ENCODE results near the gene ETDA. TPM values are rescaled to one million over a fixed set of nuclear protein-coding genes. Genes with fewer than 3 reads are reported as not detected.
A peak's percentile ranks its signal among the peaks of the same experiment; 100 is the strongest.

Gene ETDA
- total RNA-seq, 6 donors from 2014 or later, result not detected

- ATAC-seq (ENCODE audit: low FRiP score in 2 of 2), result no peak
- H3K4me3 ChIP-seq, result no peak overlapping the region
- H3K9me3 ChIP-seq, result peaks cover 37 to 79% (median 52%) of the 10 kb centered on the region in 4 donors
- DNase-seq, result no peak
- H3K27ac ChIP-seq, result no peak overlapping the region
- no peak for TF ChIP-seq POLR2A (IDR thresholded peaks at IDR 0.05)
- TF ChIP-seq POLR2AphosphoS5 (IDR thresholded peaks at IDR 0.05), result no peak
- no peak for TF ChIP-seq EP300 (IDR thresholded peaks at IDR 0.05)
- TF ChIP-seq CTCF (IDR thresholded peaks at IDR 0.05), result no peak
- H3K36me3 ChIP-seq, result peaks cover 0 to 10% (median 3%) of the 10 kb centered on the region in 4 donors
- WGBS, 2 donors, result 81 to 98% methylated on average over 2 of the region's 2 CpGs
- no peaks in the 10 kb centered on the region for H3K4me1 ChIP-seq
- H3K27me3 ChIP-seq, result no peaks in the 10 kb centered on the region
Measured at GRCh38 chrX:135287266-135287823, 35.5 kb downstream of the ETDA start.

- H3K27me3 ChIP-seq, result no peaks in the 10 kb centered on the region
- peak; percentile 55 to 78 for ATAC-seq (ENCODE audit: low FRiP score in 2 of 2)
- TF ChIP-seq POLR2A (IDR thresholded peaks at IDR 0.05) (no peak), EP300 (IDR thresholded peaks at IDR 0.05) (no peak), CTCF (IDR thresholded peaks at IDR 0.05) (peak in 1 of 6 experiments; percentile 5), POLR2AphosphoS5 (IDR thresholded peaks at IDR 0.05) (no peak)
Measured at GRCh38 chrX:135295238-135295943, 43.5 kb downstream of the ETDA start.

GRCh38 chrX:135295944-135296305 is 44.1 kb downstream of the ETDA start:
- Histone ChIP-seq H3K27ac (no peak overlapping the region), H3K36me3 (no peaks in the 10 kb centered on the region), H3K4me3 (peak overlapping the region in 3 of 4 donors; percentile 9 to 35 (median 29)), H3K27me3 (no peaks in the 10 kb centered on the region), H3K4me1 (no peaks in the 10 kb centered on the region), H3K9me3 (peaks cover 0 to under 1% (median 0%) of the 10 kb centered on the region in 4 donors)
- WGBS, 2 donors, result 17 to 60% methylated on average over 6 to 10 of the region's 10 CpGs
- ATAC-seq (ENCODE audit: low FRiP score in 2 of 2) (peak in 1 of 2 donors; percentile 51), DNase-seq (no peak)
- TF ChIP-seq EP300 (IDR thresholded peaks at IDR 0.05) (no peak), POLR2A (IDR thresholded peaks at IDR 0.05) (no peak), CTCF (IDR thresholded peaks at IDR 0.05) (peak in 1 of 6 experiments; percentile 2), POLR2AphosphoS5 (IDR thresholded peaks at IDR 0.05) (no peak)

More at GRCh38 chrX:135295238-135295943, 43.5 kb downstream of the ETDA start:
- H3K27ac ChIP-seq, result no peak overlapping the region
- H3K4me1 ChIP-seq, result no peaks in the 10 kb centered on the region
- H3K4me3 ChIP-seq, result peak overlapping the region in 3 of 4 donors; percentile 9 to 35 (median 29)
- no peaks in the 10 kb centered on the region for H3K36me3 ChIP-seq
- 57 to 100% methylated on average over 1 to 26 of the region's 26 CpGs for WGBS, 2 donors
- peaks cover 0 to 4% (median 0%) of the 10 kb centered on the region in 4 donors for H3K9me3 ChIP-seq
- DNase-seq, result peak; percentile 26 to 48

- no peak overlapping the region for H3K4me3 ChIP-seq
- no peak overlapping the region for H3K27ac ChIP-seq
- DNase-seq (no peak), ATAC-seq (ENCODE audit: low FRiP score in 2 of 2) (no peak)
- WGBS, 2 donors, result 47 to 74% methylated on average over 5 of the region's 5 CpGs
- no peaks in the 10 kb centered on the region for H3K4me1 ChIP-seq
- H3K36me3 ChIP-seq, result no peaks in the 10 kb centered on the region
- no peaks in the 10 kb centered on the region for H3K27me3 ChIP-seq
- TF ChIP-seq POLR2A (IDR thresholded peaks at IDR 0.05), result no peak
- TF ChIP-seq POLR2AphosphoS5 (IDR thresholded peaks at IDR 0.05), result no peak
- TF ChIP-seq CTCF (IDR thresholded peaks at IDR 0.05), result no peak
- no peak for TF ChIP-seq EP300 (IDR thresholded peaks at IDR 0.05)
- no peaks in the 10 kb centered on the region for H3K9me3 ChIP-seq
Measured at GRCh38 chrX:135302269-135302873, 50.5 kb downstream of the ETDA start.

Other genes with a start within 250 kb of the ETDA start
- gene RTL8B, start 229.5 kb upstream of the ETDA start, total RNA-seq, result 10 to 100 TPM in 4 of 6 donors, 1 to 10 TPM in 2; 6.3 to 14.3 (median 10.6) TPM
- 100 to 1,000 TPM in 1 of 6 donors, 10 to 100 TPM in 5; 24.3 to 107 (median 70.4) TPM for gene RTL8C, start 219.7 kb upstream of the ETDA start, total RNA-seq
- 10 to 100 TPM; 11.9 to 76.5 (median 34.6) TPM for gene RTL8A, start 199.9 kb upstream of the ETDA start, total RNA-seq
- 1 to 10 TPM; 1.0 to 8.2 (median 2.3) TPM for gene SMIM10L2B, start 153.3 kb upstream of the ETDA start, total RNA-seq
- not detected for gene ETDB, start 131.5 kb upstream of the ETDA start, total RNA-seq
- gene CT55, start 80.7 kb upstream of the ETDA start, total RNA-seq, result not detected
- not detected for gene ETDC, start 57.4 kb downstream of the ETDA start, total RNA-seq
- 10 to 100 TPM in 3 of 6 donors, 1 to 10 TPM in 3; 7.5 to 22.0 (median 11.9) TPM for gene ZNF75D, start 92.0 kb downstream of the ETDA start, total RNA-seq
- 10 to 100 TPM in 1 of 6 donors, 1 to 10 TPM in 5; 5.1 to 12.6 (median 5.3) TPM for gene ZNF449, start 92.7 kb downstream of the ETDA start, total RNA-seq
- 1 to 10 TPM in 5 of 6 donors, under 1 TPM in 1; 0.98 to 4.3 (median 2.0) TPM for gene SMIM10L2A, start 169.9 kb downstream of the ETDA start, total RNA-seq

Data from upper lobe of left lung (tissue), 6 donors.